ENCODE data around the gene ARMS2. TPM values are rescaled to one million over a fixed set of nuclear protein-coding genes. Genes with fewer than 3 reads are reported as not detected.

ARMS2 gene
- total RNA-seq, 1 experiment from 2014 or later, result not detected

- H3K27ac Mint-ChIP-seq, result no peak within 1 kb of the TSS
- H3K9me3 Mint-ChIP-seq, result no peaks in the 10 kb centered on the region
- DNase-seq (ENCODE audit: low spot score), result peak; percentile 71
- H3K36me3 Mint-ChIP-seq, result no peaks in the 10 kb centered on the region
- TF ChIP-seq EMX1 (CRISPR knock-in tag; IDR thresholded peaks at IDR 0.05), result no peak
- no peak for TF ChIP-seq JUN (CRISPR knock-in tag; IDR thresholded peaks at IDR 0.05)
- 0 out of 2 replicates have a peak, but pooled peaks have one; percentile 31 for TF ChIP-seq TP53 (CRISPR knock-in tag; IDR thresholded peaks at IDR 0.05)
- 0 out of 2 replicates have a peak, but pooled peaks have one; percentile 14 for TF ChIP-seq KAT7 (CRISPR knock-in tag; IDR thresholded peaks at IDR 0.05; ENCODE audit: borderline replicate concordance)
- TF ChIP-seq ZBTB43 (CRISPR knock-in tag; IDR thresholded peaks at IDR 0.05), result no peak
- H3K4me3 Mint-ChIP-seq, result peak within 1 kb of the TSS; percentile 73
- ChIA-PET CTCF (interaction anchor here (0.7 to 1.5 kb wide), 3 partner anchors 87 to 182 kb away, joined by 3 to 4 read pairs (median 3); partner anchors contain the start of gene PLEKHA1), POLR2A (no interaction called here)
- H3K4me1 Mint-ChIP-seq, result peaks cover 39% of the 10 kb centered on the region
- ATAC-seq, result peak; percentile 69
- peaks cover 64% of the 10 kb centered on the region for H3K27me3 Mint-ChIP-seq (ENCODE audit: low read depth)
These were observed 6.9 kb downstream of the ARMS2 start, which contains the start of gene HTRA1 for GRCh38 chr10:122461367-122461728. TSS of gene HTRA1 (plus strand) at chr10:122461553. CDS start at chr10:122461653, 100 bp downstream.

- peak overlapping the region; percentile 73 for H3K4me3 Mint-ChIP-seq
- H3K9me3 Mint-ChIP-seq, result no peaks in the 10 kb centered on the region
- DNase-seq (ENCODE audit: low spot score), result no peak
- H3K36me3 Mint-ChIP-seq, result no peaks in the 10 kb centered on the region
- H3K4me1 Mint-ChIP-seq, result peaks cover 39% of the 10 kb centered on the region
- peak; percentile 39 for ATAC-seq
- H3K27me3 Mint-ChIP-seq (ENCODE audit: low read depth), result peaks cover 64% of the 10 kb centered on the region
- ChIA-PET CTCF (interaction anchor here (0.7 to 1.0 kb wide), 2 partner anchors 104 to 182 kb away, joined by 3 to 4 read pairs; no protein-coding TSS in a partner anchor), POLR2A (no interaction called here)
- H3K27ac Mint-ChIP-seq, result no peak overlapping the region
- TF ChIP-seq E2F4 (CRISPR knock-in tag; IDR thresholded peaks at IDR 0.05; ENCODE audit: borderline replicate concordance, low read depth) (no peak), SP1 (CRISPR knock-in tag; conservative IDR thresholded peaks at IDR 0.05) (no peak), KAT7 (CRISPR knock-in tag; IDR thresholded peaks at IDR 0.05; ENCODE audit: borderline replicate concordance) (no peak; the same call in 1 of the 2 replicates), ATF3 (CRISPR knock-in tag; conservative IDR thresholded peaks at IDR 0.05) (no peak), ZNF425 (CRISPR knock-in tag; conservative IDR thresholded peaks at IDR 0.05) (no peak), CDX4 (CRISPR knock-in tag; IDR thresholded peaks at IDR 0.05; ENCODE audit: borderline replicate concordance) (no peak), AR (CRISPR knock-in tag; IDR thresholded peaks at IDR 0.05) (no peak), HMGXB4 (CRISPR knock-in tag; IDR thresholded peaks at IDR 0.05) (0 out of 2 replicates have a peak, but pooled peaks have one; percentile 31), FOXK1 (CRISPR knock-in tag; IDR thresholded peaks at IDR 0.05) (no peak), ATF2 (CRISPR knock-in tag; IDR thresholded peaks at IDR 0.05; ENCODE audit: borderline replicate concordance, low read depth) (no peak), NR3C1 (CRISPR knock-in tag; conservative IDR thresholded peaks at IDR 0.05; ENCODE audit: low read depth) (no peak), NFYB (CRISPR knock-in tag; conservative IDR thresholded peaks at IDR 0.05; ENCODE audit: low read depth) (no peak), E2F5 (CRISPR knock-in tag; IDR thresholded peaks at IDR 0.05) (no peak)
These were observed 7.5 kb downstream of the ARMS2 start for GRCh38 chr10:122461729-122462532.
